Esophagus muscularis mucosa (tissue), 3 donors: ENCODE data around the gene CARMIL1.

Source experiments
- EP300 ChIP-seq: sonication (generic); formaldehyde crosslinking; IDR thresholded peaks from one replicate; pipeline ENCODE4 v1.6.1; 2017; ENCODE audit warnings: antibody characterized with exemption
- POLR2A ChIP-seq: fragments of 450-650 bp; IDR thresholded peaks from one replicate; pipeline ENCODE4 v1.6.1; 2017; ENCODE audit warnings: antibody characterized with exemption, moderate library complexity, mild to moderate bottlenecking, low read depth
- POLR2AphosphoS5 ChIP-seq, 2 donors: sonication (generic); formaldehyde crosslinking; IDR thresholded peaks; one replicate each; pipeline ENCODE4 v1.6.1; 2017; ENCODE audit warnings: antibody characterized with exemption in 2 of 2

- no peak for TF ChIP-seq POLR2AphosphoS5 (IDR thresholded peaks at IDR 0.05)
- no peak for TF ChIP-seq POLR2A
- no peak for TF ChIP-seq EP300
These were observed 91.2 kb downstream of the CARMIL1 start for GRCh38 chr6:25370178-25371036.
